Stimulated activated CD8-positive, alpha-beta memory T cell treated with anti-CD3 and anti-CD28 coated beads, Interleukin-7, amount 100 ng/mL, for 1 hour (primary cell): ENCODE measurements around the gene SSMEM1.
"Not testable (repeated sequence)": the region's sequence is repeated elsewhere in the genome, so short reads cannot be mapped to it uniquely, and the experiment has no call there.

Source experiments
- DNase-seq, 2 donors: peaks; one replicate each; pipeline ENCODE4 v3.0.0-alpha.2; 2020; ENCODE audit warnings: low read depth in 2 of 2

Gene SSMEM1

GRCh38 chr7:130213828-130214227 lies 6.2 kb downstream of the SSMEM1 start:
- DNase-seq = no peak

GRCh38 chr7:130216025-130216424 lies 8.4 kb downstream of the SSMEM1 start:
- DNase-seq = no peak

GRCh38 chr7:130216750-130217149 lies 9.1 kb downstream of the SSMEM1 start:
- DNase-seq = no peak

- no peak for DNase-seq
Measured at GRCh38 chr7:130218806-130219620, 11.4 kb downstream of the SSMEM1 start.

- no peak for DNase-seq
Measured at GRCh38 chr7:130219871-130220270, 12.2 kb downstream of the SSMEM1 start.

GRCh38 chr7:130221746-130222145 lies 14.1 kb downstream of the SSMEM1 start:
- no peak for DNase-seq

GRCh38 chr7:130223646-130224045 lies 16.0 kb downstream of the SSMEM1 start:
- DNase-seq = no peak

- no peak for DNase-seq
Measured at GRCh38 chr7:130224210-130224609, 16.6 kb downstream of the SSMEM1 start.

- not testable (repeated sequence) for DNase-seq
Measured at GRCh38 chr7:130224923-130225322, 17.3 kb downstream of the SSMEM1 start.

GRCh38 chr7:130226333-130226732 lies 18.7 kb downstream of the SSMEM1 start:
- no peak for DNase-seq

- no peak for DNase-seq
Measured at GRCh38 chr7:130227883-130228575, 20.4 kb downstream of the SSMEM1 start.

GRCh38 chr7:130228840-130229502 lies 21.3 kb downstream of the SSMEM1 start:
- DNase-seq = no peak

GRCh38 chr7:130229981-130230380 lies 22.3 kb downstream of the SSMEM1 start:
- DNase-seq = not testable (repeated sequence)

GRCh38 chr7:130231792-130232191 lies 24.1 kb downstream of the SSMEM1 start:
- no peak for DNase-seq

GRCh38 chr7:130232209-130232608 lies 24.5 kb downstream of the SSMEM1 start:
- no peak for DNase-seq

GRCh38 chr7:130234078-130234477 lies 26.4 kb downstream of the SSMEM1 start:
- no peak for DNase-seq

- not testable (repeated sequence) for DNase-seq
Measured at GRCh38 chr7:130236361-130236760, 28.7 kb downstream of the SSMEM1 start.

GRCh38 chr7:130240240-130240639 lies 32.6 kb downstream of the SSMEM1 start:
- no peak for DNase-seq

GRCh38 chr7:130242198-130243014 lies 34.7 kb downstream of the SSMEM1 start:
- DNase-seq = peak; percentile 6 to 35

- not testable (repeated sequence) for DNase-seq
Measured at GRCh38 chr7:130243486-130243885, 35.8 kb downstream of the SSMEM1 start.

GRCh38 chr7:130246491-130246890 lies 38.8 kb downstream of the SSMEM1 start:
- DNase-seq = not testable (repeated sequence)

GRCh38 chr7:130248842-130249241 lies 41.2 kb downstream of the SSMEM1 start:
- DNase-seq = not testable (repeated sequence)
